ENCODE data around the gene ADCY4. TPM values are rescaled to one million over a fixed set of nuclear protein-coding genes. Genes with fewer than 3 reads are reported as not detected.

The ADCY4 gene
- total and polyA plus RNA-seq, 2 of the 13 experiments (the other 11 are each of a cell fraction or from before 2014, with no cell fraction given): 0.03 TPM; not detected in 1

DNA sequence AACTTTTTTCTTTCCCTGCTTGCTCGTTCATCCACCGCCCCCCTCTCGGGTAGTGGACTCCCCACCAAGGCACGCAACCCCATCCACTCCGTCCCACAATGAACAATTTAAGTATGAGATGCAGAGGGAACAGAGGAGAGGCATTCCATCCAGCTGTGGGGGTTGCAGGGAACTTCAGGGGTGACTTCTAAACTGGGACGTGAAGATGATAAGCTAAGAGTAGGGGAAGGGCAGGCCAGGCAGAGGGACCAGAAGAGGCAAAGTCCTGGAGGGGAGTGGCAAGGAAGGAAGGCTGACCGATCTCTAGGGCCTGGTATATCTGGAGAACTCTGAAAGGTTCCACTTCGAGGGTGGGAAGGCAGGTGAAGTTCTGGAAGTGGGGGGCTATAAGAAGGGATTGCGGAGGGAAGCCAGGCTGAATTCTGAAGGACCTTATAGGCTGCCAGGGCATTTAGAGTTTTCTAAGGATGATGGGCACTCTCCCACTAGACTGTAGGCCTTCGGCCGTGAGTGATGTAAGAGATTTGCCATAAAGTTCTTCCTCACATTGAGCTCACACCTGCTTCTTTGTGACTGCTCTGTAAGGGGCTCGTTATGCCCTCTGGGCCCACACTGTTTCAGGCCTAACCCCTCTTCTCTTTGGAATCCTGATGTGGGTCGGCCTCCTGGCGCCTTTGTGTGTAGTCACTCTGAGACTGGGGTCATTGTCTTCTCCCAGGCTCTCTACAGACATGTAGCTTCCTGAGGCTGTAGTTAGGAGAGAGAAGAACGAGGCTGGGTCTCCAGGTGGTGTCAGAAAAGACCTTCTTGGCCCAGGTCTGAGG, 45.2 kb upstream of the ADCY4 start (continued):
- TF ChIP-seq, protein P1, sequence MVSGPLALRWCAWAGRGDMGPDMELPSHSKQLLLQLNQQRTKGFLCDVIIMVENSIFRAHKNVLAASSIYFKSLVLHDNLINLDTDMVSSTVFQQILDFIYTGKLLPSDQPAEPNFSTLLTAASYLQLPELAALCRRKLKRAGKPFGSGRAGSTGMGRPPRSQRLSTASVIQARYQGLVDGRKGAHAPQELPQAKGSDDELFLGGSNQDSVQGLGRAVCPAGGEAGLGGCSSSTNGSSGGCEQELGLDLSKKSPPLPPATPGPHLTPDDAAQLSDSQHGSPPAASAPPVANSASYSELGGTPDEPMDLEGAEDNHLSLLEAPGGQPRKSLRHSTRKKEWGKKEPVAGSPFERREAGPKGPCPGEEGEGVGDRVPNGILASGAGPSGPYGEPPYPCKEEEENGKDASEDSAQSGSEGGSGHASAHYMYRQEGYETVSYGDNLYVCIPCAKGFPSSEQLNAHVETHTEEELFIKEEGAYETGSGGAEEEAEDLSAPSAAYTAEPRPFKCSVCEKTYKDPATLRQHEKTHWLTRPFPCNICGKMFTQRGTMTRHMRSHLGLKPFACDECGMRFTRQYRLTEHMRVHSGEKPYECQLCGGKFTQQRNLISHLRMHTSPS (CRISPR knock-in tag; IDR thresholded peaks at IDR 0.05; ENCODE audit: low read depth): no peak
- 0 out of 2 replicates have a peak, but pooled peaks have one; percentile 71 for TF ChIP-seq PAWR (CRISPR knock-in tag; IDR thresholded peaks at IDR 0.05; ENCODE audit: borderline replicate concordance)
- TF ChIP-seq, protein P2, sequence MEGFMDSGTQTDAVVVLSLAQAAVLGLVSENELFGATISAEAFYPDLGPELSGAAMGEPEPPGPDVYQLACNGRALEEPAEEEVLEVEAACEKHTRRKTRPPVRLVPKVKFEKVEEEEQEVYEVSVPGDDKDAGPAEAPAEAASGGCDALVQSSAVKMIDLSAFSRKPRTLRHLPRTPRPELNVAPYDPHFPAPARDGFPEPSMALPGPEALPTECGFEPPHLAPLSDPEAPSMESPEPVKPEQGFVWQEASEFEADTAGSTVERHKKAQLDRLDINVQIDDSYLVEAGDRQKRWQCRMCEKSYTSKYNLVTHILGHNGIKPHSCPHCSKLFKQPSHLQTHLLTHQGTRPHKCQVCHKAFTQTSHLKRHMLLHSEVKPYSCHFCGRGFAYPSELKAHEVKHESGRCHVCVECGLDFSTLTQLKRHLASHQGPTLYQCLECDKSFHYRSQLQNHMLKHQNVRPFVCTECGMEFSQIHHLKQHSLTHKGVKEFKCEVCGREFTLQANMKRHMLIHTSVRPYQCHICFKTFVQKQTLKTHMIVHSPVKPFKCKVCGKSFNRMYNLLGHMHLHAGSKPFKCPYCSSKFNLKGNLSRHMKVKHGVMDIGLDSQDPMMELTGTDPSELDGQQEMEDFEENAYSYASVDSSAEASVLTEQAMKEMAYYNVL (CRISPR knock-in tag; IDR thresholded peaks at IDR 0.05; ENCODE audit: borderline replicate concordance): no peak
- no peak for TF ChIP-seq ZNF749 (CRISPR knock-in tag; IDR thresholded peaks at IDR 0.05; ENCODE audit: borderline replicate concordance)
- no peak for TF ChIP-seq ZNF446 (CRISPR knock-in tag; IDR thresholded peaks at IDR 0.05)
- TF ChIP-seq NFE2 (CRISPR knock-in tag; IDR thresholded peaks at IDR 0.05): no peak

Measured in HepG2 (cell line).